Fibroblast of lung (primary cell): ENCODE results near the gene EXOC6B. TPM values are rescaled to one million over a fixed set of nuclear protein-coding genes. Genes with fewer than 3 reads are reported as not detected.

Source experiments
- DNase-seq, 2 donors: peaks; one replicate each; pipeline versions ENCODE4 v3.0.0 to v3.0.0-alpha.2; 2010; ENCODE audit warnings: low read depth in 2 of 2
- H2AFZ ChIP-seq: 2 replicates; pipeline ENCODE4 v1.5.1; 2012; ENCODE audit warnings: low read length, control low read depth, inconsistent platforms
- H3K27ac ChIP-seq: 2 replicates; pipeline ENCODE4 v1.5.1; 2011; ENCODE audit warnings: low read length, control low read depth; ENCODE audit not compliant: insufficient read depth
- H3K27me3 ChIP-seq: 2 replicates; pipeline ENCODE4 v1.5.1; 2011; ENCODE audit warnings: mild to moderate bottlenecking, low read length; ENCODE audit not compliant: control insufficient read depth, insufficient read depth
- H3K36me3 ChIP-seq: 2 replicates; pipeline ENCODE4 v1.5.1; 2011; ENCODE audit warnings: low read length; ENCODE audit not compliant: control insufficient read depth, insufficient read depth
- H3K4me1 ChIP-seq: 2 replicates; pipeline ENCODE4 v1.5.1; 2011; ENCODE audit warnings: low read length; ENCODE audit not compliant: control insufficient read depth, insufficient read depth; ENCODE audit errors: extremely low read depth
- H3K4me2 ChIP-seq: 2 replicates; pipeline ENCODE4 v1.5.1; 2011; ENCODE audit warnings: low read length, control low read depth; ENCODE audit not compliant: insufficient read depth; ENCODE audit errors: extremely low read depth
- H3K4me3 ChIP-seq, 4 experiments: fragments of 200-600 bp in 1 of 4; sonication (generic) in 1 of 4; replicated peaks in 1 of 4; 2 replicates each; pipeline ENCODE4 v1.5.1; 2011 to 2016; ENCODE audit warnings: low read length in 4 of 4, low read depth in 3 of 4, mild to moderate bottlenecking in 3 of 4, control low read depth in 2 of 4, inconsistent platforms in 1 of 4, mixed read lengths in 1 of 4; ENCODE audit not compliant: insufficient read depth in 1 of 4; ENCODE audit errors: control extremely low read depth in 1 of 4
- H3K79me2 ChIP-seq: 2 replicates; pipeline ENCODE4 v1.5.1; 2012; ENCODE audit warnings: mild to moderate bottlenecking, low read length, inconsistent platforms; ENCODE audit not compliant: control insufficient read depth, insufficient read depth
- H3K9ac ChIP-seq: 2 replicates; pipeline ENCODE4 v1.5.1; 2011; ENCODE audit warnings: mild to moderate bottlenecking, low read length, control low read depth; ENCODE audit not compliant: insufficient read depth
- H3K9me3 ChIP-seq: 2 replicates; pipeline ENCODE4 v1.5.1; 2012; ENCODE audit warnings: low read depth, low read length; ENCODE audit not compliant: control insufficient read depth, insufficient read depth
- H4K20me1 ChIP-seq: 2 replicates; pipeline ENCODE4 v1.5.1; 2011; ENCODE audit warnings: low read length; ENCODE audit not compliant: control insufficient read depth, insufficient read depth; ENCODE audit errors: extremely low read depth
- EZH2 ChIP-seq: IDR thresholded peaks from 2 replicates; pipeline ENCODE4 v1.5.1; 2012; ENCODE audit warnings: low read length, control low read depth, mild to moderate bottlenecking; ENCODE audit errors: missing control alignments
- polyA plus RNA-seq, 2 donors: library from polyadenylated mRNA; depleted of rRNA in 1 of 2; stranded (reverse) in 1 of 2; unstranded in 1 of 2; fragments of >200 nt; gene quantifications; 2 replicates each; pipeline ENCODE4 v1.2.1, GENCODE V29; 2011 to 2012; ENCODE audit warnings: missing spikeins in 1 of 2
- total RNA-seq: library from RNA; depleted of rRNA; stranded (reverse); fragments of >200 nt; gene quantifications from 2 replicates; pipeline ENCODE4 v1.2.1, GENCODE V29; 2014
- TF ChIP-seq, protein P1 (sequence below), 2 donors: IDR thresholded peaks in 1 of 2; conservative IDR thresholded peaks in 1 of 2; 1 replicate in 1 of 2; 2 replicates in 1 of 2; pipeline ENCODE4 v1.5.1; 2011 to 2012; ENCODE audit warnings: low read length in 2 of 2, control low read depth in 1 of 2, inconsistent platforms in 1 of 2, low read depth in 1 of 2, mild to moderate bottlenecking in 1 of 2

Gene EXOC6B
- total and polyA plus RNA-seq, 2 donors (not counting 1 experiment from before 2014, with no cell fraction given): 26.3 to 36.5 TPM

- DNase-seq: no peak
- H3K79me2 ChIP-seq: no peaks in the 10 kb centered on the region
- no peak overlapping the region for H3K4me3 ChIP-seq
- H4K20me1 ChIP-seq: peaks cover 2% of the 10 kb centered on the region
- TF ChIP-seq, protein P1, sequence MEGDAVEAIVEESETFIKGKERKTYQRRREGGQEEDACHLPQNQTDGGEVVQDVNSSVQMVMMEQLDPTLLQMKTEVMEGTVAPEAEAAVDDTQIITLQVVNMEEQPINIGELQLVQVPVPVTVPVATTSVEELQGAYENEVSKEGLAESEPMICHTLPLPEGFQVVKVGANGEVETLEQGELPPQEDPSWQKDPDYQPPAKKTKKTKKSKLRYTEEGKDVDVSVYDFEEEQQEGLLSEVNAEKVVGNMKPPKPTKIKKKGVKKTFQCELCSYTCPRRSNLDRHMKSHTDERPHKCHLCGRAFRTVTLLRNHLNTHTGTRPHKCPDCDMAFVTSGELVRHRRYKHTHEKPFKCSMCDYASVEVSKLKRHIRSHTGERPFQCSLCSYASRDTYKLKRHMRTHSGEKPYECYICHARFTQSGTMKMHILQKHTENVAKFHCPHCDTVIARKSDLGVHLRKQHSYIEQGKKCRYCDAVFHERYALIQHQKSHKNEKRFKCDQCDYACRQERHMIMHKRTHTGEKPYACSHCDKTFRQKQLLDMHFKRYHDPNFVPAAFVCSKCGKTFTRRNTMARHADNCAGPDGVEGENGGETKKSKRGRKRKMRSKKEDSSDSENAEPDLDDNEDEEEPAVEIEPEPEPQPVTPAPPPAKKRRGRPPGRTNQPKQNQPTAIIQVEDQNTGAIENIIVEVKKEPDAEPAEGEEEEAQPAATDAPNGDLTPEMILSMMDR (conservative IDR thresholded peaks at IDR 0.05 in 1 of 2, IDR thresholded peaks at IDR 0.05 in 1 of 2; ENCODE audit: low read depth in 1 of 2, low read length in 2 of 2): no peak
- no peak for TF ChIP-seq EZH2
- no peak overlapping the region for H2AFZ ChIP-seq
- H3K36me3 ChIP-seq: no peaks in the 10 kb centered on the region
- no peaks in the 10 kb centered on the region for H3K9me3 ChIP-seq
- H3K9ac ChIP-seq: no peak overlapping the region
- peaks cover under 1% of the 10 kb centered on the region for H3K4me1 ChIP-seq
- no peak overlapping the region for H3K27ac ChIP-seq
- peaks cover 11% of the 10 kb centered on the region for H3K27me3 ChIP-seq
- no peak overlapping the region for H3K4me2 ChIP-seq
These were observed 687.6 kb downstream of the EXOC6B start for GRCh38 chr2:72138011-72138881.

- no peak overlapping the region for H2AFZ ChIP-seq
- DNase-seq: peak in 1 of 2 donors; percentile 23
These were observed 688.3 kb downstream of the EXOC6B start for GRCh38 chr2:72137498-72138010.

DNA sequence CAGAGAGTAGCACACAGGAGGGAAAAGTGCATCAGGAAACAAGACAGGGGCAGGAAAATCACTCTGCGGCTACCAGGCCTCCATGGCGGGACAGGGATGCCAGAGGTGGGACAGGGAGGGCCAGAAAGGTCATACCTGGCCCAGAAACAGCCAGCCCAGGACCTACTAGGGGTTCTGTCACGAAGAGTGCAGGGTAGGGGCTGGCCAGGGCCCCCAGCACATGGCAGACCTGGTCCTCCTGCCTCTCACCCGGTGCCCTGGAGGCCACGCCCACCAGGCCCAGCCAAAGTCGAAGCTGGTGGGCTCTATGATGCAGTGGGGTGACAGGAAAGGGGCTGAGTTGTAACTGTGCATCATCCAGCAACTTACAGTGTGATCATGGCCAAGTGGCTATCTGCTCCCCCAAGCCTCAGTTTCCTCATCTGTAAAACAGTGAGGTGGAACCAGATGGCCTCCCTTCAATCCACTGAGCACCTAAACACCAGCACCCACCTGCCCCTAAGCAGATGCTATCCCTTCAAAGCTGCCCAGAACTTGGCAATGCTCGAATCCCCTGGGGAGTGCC, 688.8 kb downstream of the EXOC6B start:
- no peak overlapping the region for H2AFZ ChIP-seq
- no peak overlapping the region for H3K4me2 ChIP-seq
- DNase-seq: no peak
- no peak for TF ChIP-seq EZH2
- TF ChIP-seq, protein P1 (conservative IDR thresholded peaks at IDR 0.05 in 1 of 2, IDR thresholded peaks at IDR 0.05 in 1 of 2; ENCODE audit: low read depth in 1 of 2, low read length in 2 of 2): no peak
- H3K27me3 ChIP-seq: peaks cover under 1% of the 10 kb centered on the region
- H3K79me2 ChIP-seq: no peaks in the 10 kb centered on the region
- no peak overlapping the region for H3K27ac ChIP-seq
- H4K20me1 ChIP-seq: peaks cover 2% of the 10 kb centered on the region
- no peaks in the 10 kb centered on the region for H3K4me1 ChIP-seq
- H3K4me3 ChIP-seq: no peak overlapping the region
- no peaks in the 10 kb centered on the region for H3K36me3 ChIP-seq
- no peaks in the 10 kb centered on the region for H3K9me3 ChIP-seq
- no peak overlapping the region for H3K9ac ChIP-seq

More at GRCh38 chr2:72137498-72138010, 688.3 kb downstream of the EXOC6B start:
- H3K36me3 ChIP-seq: no peaks in the 10 kb centered on the region
- H4K20me1 ChIP-seq: peaks cover 2% of the 10 kb centered on the region
- H3K4me1 ChIP-seq: no peaks in the 10 kb centered on the region
- no peak overlapping the region for H3K4me3 ChIP-seq
- H3K79me2 ChIP-seq: no peaks in the 10 kb centered on the region
- TF ChIP-seq, protein P1 (conservative IDR thresholded peaks at IDR 0.05 in 1 of 2, IDR thresholded peaks at IDR 0.05 in 1 of 2; ENCODE audit: low read depth in 1 of 2, low read length in 2 of 2): peak; percentile 93 to 94
- TF ChIP-seq EZH2: no peak
- H3K9ac ChIP-seq: no peak overlapping the region
- peaks cover 6% of the 10 kb centered on the region for H3K27me3 ChIP-seq
- no peak overlapping the region for H3K4me2 ChIP-seq
- no peak overlapping the region for H3K27ac ChIP-seq
- H3K9me3 ChIP-seq: no peaks in the 10 kb centered on the region
